ENCODE results near the gene FMN1. TPM values are rescaled to one million over a fixed set of nuclear protein-coding genes. Genes with fewer than 3 reads are reported as not detected.
A peak's percentile ranks its signal among the peaks of the same experiment; 100 is the strongest.

Gene FMN1
- total RNA-seq, 1 donor from 2014 or later: 0.02 TPM

DNA sequence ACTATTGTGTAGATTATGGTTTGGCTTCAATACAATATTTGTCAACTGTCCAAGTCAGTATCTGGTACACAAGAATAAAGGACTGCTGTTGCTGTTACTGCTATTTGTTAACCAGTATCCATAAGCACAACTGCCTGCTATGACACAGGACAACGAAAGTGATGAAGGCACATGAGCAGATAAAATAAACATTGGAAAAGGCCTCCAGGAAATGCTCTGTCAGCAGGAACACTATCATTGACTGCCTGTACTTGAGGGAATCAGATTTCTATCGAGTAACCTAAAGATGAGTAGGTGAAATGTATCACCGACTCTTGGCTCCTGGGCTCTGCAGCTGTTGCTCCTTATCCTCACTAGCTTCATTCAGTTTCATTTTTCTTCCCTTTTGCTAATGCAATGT, 56.5 kb downstream of the FMN1 start:
- Mint-ChIP-seq H3K9me3 (no peaks in the 10 kb centered on the region), H3K36me3 (ENCODE audit: low read depth) (no peaks in the 10 kb centered on the region), H3K27ac (no peak overlapping the region), H3K4me3 (no peak overlapping the region), H3K4me1 (no peaks in the 10 kb centered on the region), H3K27me3 (peaks cover 7% of the 10 kb centered on the region)
- intact Hi-C loops (cut with micrococcal nuclease): loop anchor here (10.0 kb wide), 1 partner anchor 143 kb away; no protein-coding TSS in a partner anchor
- no peak for DNase-seq

DNA sequence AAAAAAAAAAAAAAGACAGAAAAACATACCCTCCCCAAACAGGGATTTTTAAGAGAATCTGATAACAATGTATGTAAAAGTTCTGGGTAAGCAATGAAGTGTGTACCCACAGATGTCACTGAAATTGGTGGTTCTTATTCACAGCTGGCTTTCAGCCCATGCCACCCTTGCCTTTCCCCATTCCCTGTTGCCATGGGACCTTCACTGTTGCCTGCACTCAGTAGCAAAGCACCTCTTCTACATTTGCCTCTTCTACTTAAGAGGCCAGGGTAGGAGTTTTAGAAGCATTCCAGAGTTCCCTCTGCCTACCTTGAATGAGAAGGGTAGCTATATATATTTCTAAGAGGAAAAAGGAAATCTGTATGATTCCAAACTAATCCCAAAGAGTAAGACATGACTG, 57.4 kb downstream of the FMN1 start:
- no peak overlapping the region for H3K4me3 Mint-ChIP-seq
- no peak overlapping the region for H3K27ac Mint-ChIP-seq
- no peaks in the 10 kb centered on the region for H3K36me3 Mint-ChIP-seq (ENCODE audit: low read depth)
- intact Hi-C loops (cut with micrococcal nuclease): loop anchor here (10.0 kb wide), 1 partner anchor 142 kb away; no protein-coding TSS in a partner anchor
- H3K9me3 Mint-ChIP-seq: no peaks in the 10 kb centered on the region
- H3K4me1 Mint-ChIP-seq: no peaks in the 10 kb centered on the region
- peaks cover 7% of the 10 kb centered on the region for H3K27me3 Mint-ChIP-seq
- DNase-seq: no peak

DNA sequence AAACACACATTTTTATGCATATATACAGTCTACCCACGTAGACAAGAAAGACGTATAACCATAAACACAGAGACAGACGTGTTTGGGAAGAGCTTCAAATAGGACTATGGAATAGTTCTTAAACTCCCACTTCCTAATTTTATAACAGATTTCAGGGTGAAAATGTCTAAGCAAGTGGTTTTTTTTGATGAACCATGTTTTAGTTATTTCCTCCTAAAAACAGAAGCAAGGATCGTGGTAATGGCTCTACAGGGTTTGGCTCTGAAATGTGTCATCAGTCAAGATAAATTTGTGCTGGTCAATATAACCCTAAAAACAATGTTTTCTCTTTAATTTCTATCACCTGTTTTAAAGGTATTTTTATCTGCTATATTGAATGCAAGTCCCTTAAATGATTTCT, 58.2 kb downstream of the FMN1 start:
- Mint-ChIP-seq H3K4me1 (no peaks in the 10 kb centered on the region), H3K9me3 (no peaks in the 10 kb centered on the region), H3K27ac (no peak overlapping the region), H3K36me3 (ENCODE audit: low read depth) (no peaks in the 10 kb centered on the region), H3K27me3 (peaks cover 3% of the 10 kb centered on the region), H3K4me3 (no peak overlapping the region)
- intact Hi-C loops (cut with micrococcal nuclease): loop anchor here (10.0 kb wide), 1 partner anchor 142 kb away; no protein-coding TSS in a partner anchor
- no peak for DNase-seq

DNA sequence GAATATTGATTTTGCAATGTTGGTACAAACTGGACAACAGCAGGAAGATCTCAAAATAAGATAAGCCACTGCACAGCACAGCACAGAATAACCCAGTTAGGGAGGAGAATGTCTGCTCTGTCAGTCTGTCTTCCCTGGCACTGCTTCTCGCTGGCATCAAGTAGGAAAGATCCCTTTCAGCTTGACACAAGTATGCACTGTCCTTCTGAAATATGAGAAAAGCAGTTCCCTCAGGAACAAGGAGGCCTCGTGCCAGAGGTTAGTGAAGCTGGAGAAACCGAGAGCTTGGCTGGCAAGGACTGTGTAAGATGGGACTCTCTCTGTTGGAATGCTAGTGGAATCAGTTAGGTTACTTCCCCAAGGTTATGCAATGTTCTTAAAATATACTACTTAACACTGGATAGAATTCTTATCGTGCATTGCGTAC, 59.1 kb downstream of the FMN1 start:
- no peak overlapping the region for H3K27ac Mint-ChIP-seq
- intact Hi-C loops (cut with micrococcal nuclease): loop anchor here (10.0 kb wide), 1 partner anchor 141 kb away; no protein-coding TSS in a partner anchor
- no peak overlapping the region for H3K4me3 Mint-ChIP-seq
- no peaks in the 10 kb centered on the region for H3K9me3 Mint-ChIP-seq
- no peaks in the 10 kb centered on the region for H3K4me1 Mint-ChIP-seq
- DNase-seq: no peak
- no peaks in the 10 kb centered on the region for H3K36me3 Mint-ChIP-seq (ENCODE audit: low read depth)
- H3K27me3 Mint-ChIP-seq: no peaks in the 10 kb centered on the region

DNA sequence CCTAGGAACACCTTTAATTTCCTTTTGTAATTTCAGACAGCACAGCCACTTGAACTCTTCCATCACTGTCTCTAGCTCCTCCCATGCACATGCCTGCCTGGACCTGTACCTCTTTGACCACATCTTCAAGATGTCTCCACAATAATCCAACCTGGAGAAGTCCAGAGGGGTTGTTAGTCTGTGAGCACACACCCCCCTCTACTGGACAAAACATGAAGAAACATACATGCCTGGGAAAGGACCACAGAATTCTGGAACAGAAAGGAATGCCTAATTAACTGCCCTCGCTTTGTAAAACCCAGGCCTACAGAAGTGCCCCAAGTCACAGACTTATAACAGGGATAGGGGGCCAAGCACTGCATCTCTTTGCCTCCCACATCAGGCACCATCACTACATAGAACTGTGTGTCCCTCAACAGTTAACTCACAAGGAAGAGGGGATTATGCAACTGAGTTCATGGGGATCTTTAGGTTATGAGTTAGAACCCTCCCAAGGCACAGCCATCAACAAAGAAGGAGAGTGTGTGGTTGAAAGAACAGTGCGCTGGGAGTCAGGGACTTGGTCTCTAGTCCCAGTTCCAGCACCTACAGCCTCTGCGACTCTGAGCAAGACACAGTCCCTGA, 61.7 kb downstream of the FMN1 start:
- no peaks in the 10 kb centered on the region for H3K36me3 Mint-ChIP-seq (ENCODE audit: low read depth)
- peaks cover 2% of the 10 kb centered on the region for H3K9me3 Mint-ChIP-seq
- H3K27me3 Mint-ChIP-seq: no peaks in the 10 kb centered on the region
- no peaks in the 10 kb centered on the region for H3K4me1 Mint-ChIP-seq
- no peak overlapping the region for H3K27ac Mint-ChIP-seq
- no peak for DNase-seq
- intact Hi-C loops (cut with micrococcal nuclease): loop anchor here (1.0 to 10.0 kb wide), 2 partner anchors 47 to 138 kb away; no protein-coding TSS in a partner anchor
- no peak overlapping the region for H3K4me3 Mint-ChIP-seq

DNA sequence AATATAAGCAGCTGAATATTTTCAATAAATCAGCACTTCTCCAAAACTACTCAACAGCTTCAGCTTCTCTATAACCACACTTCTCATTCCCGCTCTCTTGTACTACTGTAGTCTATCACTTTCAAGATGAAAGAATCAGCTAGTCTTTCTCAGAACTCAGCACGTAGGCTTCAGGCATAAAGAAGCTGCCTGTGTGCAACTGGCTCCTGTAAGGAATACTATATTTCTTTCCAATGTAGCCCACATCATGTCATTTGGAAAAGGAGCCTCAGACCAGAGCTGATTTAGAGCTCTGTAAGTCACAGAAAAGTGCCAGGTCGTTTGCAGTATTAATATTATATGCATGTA, 62.3 kb downstream of the FMN1 start:
- H3K4me1 Mint-ChIP-seq: no peaks in the 10 kb centered on the region
- no peak overlapping the region for H3K27ac Mint-ChIP-seq
- intact Hi-C loops (cut with micrococcal nuclease): loop anchor here (1.0 to 10.0 kb wide), 2 partner anchors 46 to 137 kb away; no protein-coding TSS in a partner anchor
- no peak for DNase-seq
- H3K4me3 Mint-ChIP-seq: no peak overlapping the region
- no peaks in the 10 kb centered on the region for H3K27me3 Mint-ChIP-seq
- peaks cover 5% of the 10 kb centered on the region for H3K9me3 Mint-ChIP-seq
- H3K36me3 Mint-ChIP-seq (ENCODE audit: low read depth): no peaks in the 10 kb centered on the region

DNA sequence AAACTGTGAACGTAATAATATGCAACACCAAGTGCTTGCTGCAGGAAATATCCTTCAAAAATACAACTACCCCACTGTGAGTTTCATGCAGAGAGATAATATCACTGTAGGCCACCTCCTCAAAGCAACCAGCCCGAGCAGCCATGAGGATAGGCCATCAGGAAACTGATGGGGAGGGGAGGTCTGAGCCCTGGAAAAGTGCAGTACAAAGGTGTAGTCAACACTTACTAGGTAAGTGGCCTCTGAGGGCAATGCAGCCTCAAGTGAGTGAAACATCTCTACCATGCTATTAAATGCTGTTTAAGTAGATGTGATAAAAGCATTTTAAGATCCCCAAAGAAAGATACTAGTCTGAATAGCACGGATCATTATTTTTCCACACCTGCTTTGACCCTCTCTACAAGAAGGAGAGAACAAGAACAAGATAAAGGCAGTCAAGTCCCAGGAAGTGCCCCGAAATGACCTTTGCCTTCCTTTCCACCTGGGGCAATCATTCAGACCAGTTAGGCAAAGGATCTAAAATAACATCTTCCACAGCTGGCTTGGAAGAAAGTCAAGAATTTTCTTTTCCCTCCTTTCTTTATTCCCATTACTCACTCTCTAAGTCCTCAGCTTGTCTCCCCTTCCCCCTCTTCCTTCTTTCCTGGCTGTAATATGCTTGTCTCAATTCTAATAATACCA, 62.8 kb downstream of the FMN1 start:
- H3K36me3 Mint-ChIP-seq (ENCODE audit: low read depth): no peaks in the 10 kb centered on the region
- H3K27me3 Mint-ChIP-seq: no peaks in the 10 kb centered on the region
- H3K4me1 Mint-ChIP-seq: peaks cover 4% of the 10 kb centered on the region
- intact Hi-C loops (cut with micrococcal nuclease): loop anchor here (1.0 to 10.0 kb wide), 2 partner anchors 45 to 137 kb away; no protein-coding TSS in a partner anchor
- no peak overlapping the region for H3K4me3 Mint-ChIP-seq
- H3K9me3 Mint-ChIP-seq: peaks cover 5% of the 10 kb centered on the region
- H3K27ac Mint-ChIP-seq: no peak overlapping the region
- DNase-seq: no peak

DNA sequence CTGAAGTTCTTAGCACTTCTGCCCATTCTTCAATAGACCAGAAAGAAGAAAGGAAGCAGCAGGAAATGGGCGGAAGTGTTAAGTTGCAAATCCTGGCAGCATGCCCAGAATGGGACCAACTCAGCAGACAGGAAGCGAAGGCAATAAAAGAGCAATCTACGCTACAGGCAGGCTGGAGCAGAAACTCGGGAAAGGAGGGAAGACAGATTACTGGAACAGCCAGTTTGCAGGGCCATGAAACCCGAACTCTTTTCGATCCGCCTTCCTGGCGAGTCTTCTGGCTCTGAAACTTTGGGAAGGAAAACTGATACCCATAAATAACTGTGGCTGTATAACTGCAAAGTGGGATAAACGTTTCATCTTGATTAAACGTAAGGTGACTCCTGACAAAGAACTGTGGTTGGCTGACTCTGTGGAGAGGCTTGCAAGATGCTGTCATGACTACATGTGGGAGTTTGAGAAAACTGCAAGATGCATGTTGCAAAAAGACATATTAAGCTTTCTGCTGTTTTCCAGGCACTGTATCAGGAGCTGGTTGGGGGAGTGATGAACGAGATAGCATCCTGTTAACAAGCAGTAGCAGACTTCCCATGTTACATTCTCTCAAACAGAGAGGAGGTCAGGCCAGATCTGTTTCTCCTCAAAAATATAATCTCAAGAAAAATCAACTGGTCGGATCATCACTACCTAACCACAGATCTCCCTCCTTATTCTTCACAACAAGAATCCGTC, 67.8 kb downstream of the FMN1 start:
- H3K27ac Mint-ChIP-seq: no peak overlapping the region
- peak; percentile 71 for DNase-seq
- intact Hi-C loops (cut with micrococcal nuclease): no loop called here

DNA sequence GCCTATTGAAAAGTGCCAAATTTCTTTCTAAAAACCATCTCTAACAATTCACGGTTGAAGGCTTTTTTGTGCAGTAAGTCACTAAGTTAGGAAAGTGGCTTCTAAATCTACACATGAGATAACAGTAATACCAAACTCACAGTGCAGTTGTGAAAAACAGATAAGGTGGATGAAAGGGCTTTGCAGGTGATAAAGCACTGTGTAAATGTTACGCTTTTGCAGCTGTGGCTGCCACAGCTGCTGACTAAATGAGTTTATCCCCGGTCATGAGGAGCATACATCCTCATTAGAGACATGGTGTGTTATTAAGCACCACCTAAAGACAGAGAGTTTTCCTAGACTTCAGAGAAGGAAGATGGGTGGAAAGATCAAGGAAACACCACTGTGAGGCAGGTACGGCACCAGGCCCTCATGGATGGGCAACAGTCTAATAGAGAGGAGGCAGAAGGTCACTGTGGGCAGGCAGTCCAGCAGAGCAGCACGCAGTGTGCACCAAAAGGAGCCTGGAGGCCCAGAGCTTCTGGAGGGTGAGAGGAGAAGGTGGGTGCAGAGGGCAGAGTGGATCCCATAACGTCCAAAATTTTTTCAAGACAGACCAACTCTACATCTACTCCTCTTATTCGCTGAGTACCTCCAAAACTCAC, 68.5 kb downstream of the FMN1 start:
- no peak for DNase-seq

More for the DNA sequence above, 67.8 kb downstream of the FMN1 start:
- Mint-ChIP-seq H3K36me3 (ENCODE audit: low read depth) (no peaks in the 10 kb centered on the region), H3K4me3 (no peak overlapping the region), H3K27me3 (peaks cover 2% of the 10 kb centered on the region), H3K4me1 (peaks cover 12% of the 10 kb centered on the region), H3K9me3 (peaks cover 5% of the 10 kb centered on the region)

DNA sequence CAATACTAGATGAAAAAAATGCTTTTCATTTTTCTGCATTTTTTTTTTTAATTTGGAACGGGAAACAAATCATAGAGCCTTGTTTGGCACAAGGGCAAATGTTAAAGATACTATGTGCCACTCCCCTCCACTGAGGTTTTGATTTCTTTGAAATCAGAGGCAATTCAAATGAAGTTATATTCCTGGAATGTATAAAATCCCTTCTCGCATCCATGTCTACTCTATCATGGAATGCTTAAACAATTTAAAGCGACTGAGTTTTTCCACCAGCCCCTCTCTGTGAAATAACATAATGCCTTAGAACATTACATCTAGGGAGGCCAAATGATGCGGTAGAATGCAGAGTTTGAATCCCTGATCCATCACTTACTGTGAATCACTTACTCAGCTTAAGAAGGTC, 69.7 kb downstream of the FMN1 start:
- peaks cover 12% of the 10 kb centered on the region for H3K4me1 Mint-ChIP-seq
- no peak overlapping the region for H3K27ac Mint-ChIP-seq
- peaks cover 5% of the 10 kb centered on the region for H3K9me3 Mint-ChIP-seq
- H3K4me3 Mint-ChIP-seq: no peak overlapping the region
- no peaks in the 10 kb centered on the region for H3K36me3 Mint-ChIP-seq (ENCODE audit: low read depth)
- intact Hi-C loops (cut with micrococcal nuclease): no loop called here
- peaks cover 6% of the 10 kb centered on the region for H3K27me3 Mint-ChIP-seq
- DNase-seq: no peak

More for the DNA sequence above, 68.5 kb downstream of the FMN1 start:
- Mint-ChIP-seq H3K4me3 (no peak overlapping the region), H3K27me3 (peaks cover 2% of the 10 kb centered on the region), H3K4me1 (peaks cover 12% of the 10 kb centered on the region), H3K9me3 (peaks cover 5% of the 10 kb centered on the region), H3K27ac (no peak overlapping the region), H3K36me3 (ENCODE audit: low read depth) (no peaks in the 10 kb centered on the region)
- intact Hi-C loops (cut with micrococcal nuclease): no loop called here

DNA sequence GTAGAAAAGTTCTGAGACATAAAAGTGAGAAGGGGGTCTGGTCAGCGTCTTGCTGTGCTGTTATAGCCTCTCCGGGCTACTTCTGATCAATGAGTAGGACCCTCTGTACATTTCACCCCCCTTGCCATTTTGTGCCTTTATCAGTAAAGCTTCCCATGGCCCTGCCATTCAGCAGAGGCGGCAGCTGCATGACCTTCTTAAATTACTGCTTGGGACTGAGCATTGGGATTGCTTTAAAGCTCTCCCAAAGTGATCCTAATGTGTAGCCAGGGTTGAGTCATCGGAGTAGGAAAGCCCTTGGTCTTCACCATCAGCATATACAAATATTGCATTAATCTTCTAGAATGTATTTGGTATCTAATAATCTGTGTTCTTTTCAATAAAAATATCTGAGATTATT, 70.2 kb downstream of the FMN1 start:
- DNase-seq: no peak
- intact Hi-C loops (cut with micrococcal nuclease): no loop called here
- peaks cover 7% of the 10 kb centered on the region for H3K27me3 Mint-ChIP-seq

DNA sequence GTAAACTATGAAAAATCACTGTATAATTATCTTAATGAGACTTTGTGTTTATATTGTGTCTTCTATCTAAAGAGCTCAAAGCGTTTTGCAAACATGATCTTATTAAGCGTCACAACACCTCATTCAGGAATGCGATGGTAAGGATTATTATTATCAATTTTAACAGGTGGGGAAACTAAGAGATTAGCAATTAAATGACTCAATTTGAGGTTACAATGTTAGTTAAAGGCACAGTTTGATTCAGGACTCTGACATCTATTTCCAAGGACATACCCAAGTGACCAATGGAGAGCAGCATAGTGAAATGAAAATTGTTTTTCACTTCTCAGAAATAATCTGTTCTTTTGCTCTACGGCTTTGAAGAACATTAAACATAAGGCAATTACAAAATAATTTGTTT, 74.6 kb downstream of the FMN1 start:
- no peak for DNase-seq
- H3K4me1 Mint-ChIP-seq: no peaks in the 10 kb centered on the region
- H3K27me3 Mint-ChIP-seq: peaks cover 16% of the 10 kb centered on the region
- no peak overlapping the region for H3K4me3 Mint-ChIP-seq
- no peak overlapping the region for H3K27ac Mint-ChIP-seq
- no peaks in the 10 kb centered on the region for H3K36me3 Mint-ChIP-seq (ENCODE audit: low read depth)
- H3K9me3 Mint-ChIP-seq: no peaks in the 10 kb centered on the region
- intact Hi-C loops (cut with micrococcal nuclease): no loop called here

More for the DNA sequence above, 70.2 kb downstream of the FMN1 start:
- Mint-ChIP-seq H3K9me3 (peaks cover 5% of the 10 kb centered on the region), H3K27ac (no peak overlapping the region), H3K4me1 (peaks cover 12% of the 10 kb centered on the region), H3K4me3 (no peak overlapping the region), H3K36me3 (ENCODE audit: low read depth) (no peaks in the 10 kb centered on the region)

DNA sequence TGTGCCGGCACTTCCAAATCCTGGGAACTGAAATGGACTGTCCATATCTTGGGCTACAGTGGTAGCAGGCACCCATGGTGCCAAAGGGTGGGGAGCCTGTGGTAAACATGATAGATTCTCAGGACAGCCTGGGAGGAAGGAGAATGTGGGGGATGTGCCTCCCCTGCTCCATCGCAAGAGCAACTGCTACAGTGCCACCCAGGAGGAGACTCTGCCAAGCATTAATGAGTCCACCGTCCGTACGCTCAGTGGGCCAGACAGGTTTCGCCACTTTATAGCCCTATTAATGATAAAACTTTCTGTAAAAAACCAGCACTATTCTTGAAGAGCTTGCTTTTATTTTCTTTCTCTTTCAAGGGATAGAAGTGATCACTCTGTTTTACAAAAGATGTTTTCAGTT, 75.2 kb downstream of the FMN1 start:
- Mint-ChIP-seq H3K36me3 (ENCODE audit: low read depth) (no peaks in the 10 kb centered on the region), H3K9me3 (no peaks in the 10 kb centered on the region), H3K4me3 (no peak overlapping the region), H3K27ac (no peak overlapping the region), H3K4me1 (no peaks in the 10 kb centered on the region), H3K27me3 (peaks cover 16% of the 10 kb centered on the region)
- intact Hi-C loops (cut with micrococcal nuclease): no loop called here
- DNase-seq: no peak

All from activated CD4-positive, alpha-beta T cell treated with anti-CD3 and anti-CD28 coated beads, Interleukin-2, amount 10 ng/mL, durations not matched to agents 24 days and 14 days (primary cell).